ENCODE data around the gene H1-8. TPM values are rescaled to one million over a fixed set of nuclear protein-coding genes. Genes with fewer than 3 reads are reported as not detected.

Gene H1-8
- total and polyA plus RNA-seq, 9 donors, result not detected

DNA sequence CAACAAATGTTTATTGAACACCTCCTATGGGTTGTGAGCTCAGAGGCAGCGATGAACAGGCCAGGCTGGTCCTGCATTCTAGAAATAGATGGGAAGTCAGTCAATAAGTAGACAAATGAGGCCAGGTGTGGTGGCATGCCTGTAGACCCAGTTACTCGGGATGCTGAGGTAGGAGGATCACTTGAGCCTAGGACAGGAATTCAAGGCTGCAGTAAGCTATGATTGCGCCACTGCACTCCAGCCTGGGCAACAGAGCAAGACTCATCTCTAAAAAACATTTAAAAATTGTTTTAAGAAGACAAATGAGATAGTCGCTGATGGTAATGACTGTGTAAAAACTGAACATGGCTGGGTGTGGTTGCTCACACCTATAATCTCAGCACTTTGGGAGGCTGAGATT lies 18.9 kb upstream of the H1-8 start:
- 78% methylated on average over 2 of the region's 4 CpGs for WGBS (ENCODE audit: insufficient coverage)
- H3K27ac ChIP-seq (ENCODE audit: low read length), result no peak overlapping the region
- H3K4me3 ChIP-seq (ENCODE audit: low read length), result no peak overlapping the region
- H3K9me3 ChIP-seq (replicated peaks; ENCODE audit: control insufficient read depth, low read depth, low read length), result no peaks in the 10 kb centered on the region
- DNase-seq, result no peak
- H3K27me3 ChIP-seq (ENCODE audit: control insufficient read depth, insufficient read depth, low read length), result no peaks in the 10 kb centered on the region
- no peaks in the 10 kb centered on the region for H3K4me1 ChIP-seq (ENCODE audit: control insufficient read depth, insufficient read depth, low read length)
- H3K36me3 ChIP-seq (ENCODE audit: control insufficient read depth, insufficient read depth, low read length), result peaks cover 6% of the 10 kb centered on the region

DNA sequence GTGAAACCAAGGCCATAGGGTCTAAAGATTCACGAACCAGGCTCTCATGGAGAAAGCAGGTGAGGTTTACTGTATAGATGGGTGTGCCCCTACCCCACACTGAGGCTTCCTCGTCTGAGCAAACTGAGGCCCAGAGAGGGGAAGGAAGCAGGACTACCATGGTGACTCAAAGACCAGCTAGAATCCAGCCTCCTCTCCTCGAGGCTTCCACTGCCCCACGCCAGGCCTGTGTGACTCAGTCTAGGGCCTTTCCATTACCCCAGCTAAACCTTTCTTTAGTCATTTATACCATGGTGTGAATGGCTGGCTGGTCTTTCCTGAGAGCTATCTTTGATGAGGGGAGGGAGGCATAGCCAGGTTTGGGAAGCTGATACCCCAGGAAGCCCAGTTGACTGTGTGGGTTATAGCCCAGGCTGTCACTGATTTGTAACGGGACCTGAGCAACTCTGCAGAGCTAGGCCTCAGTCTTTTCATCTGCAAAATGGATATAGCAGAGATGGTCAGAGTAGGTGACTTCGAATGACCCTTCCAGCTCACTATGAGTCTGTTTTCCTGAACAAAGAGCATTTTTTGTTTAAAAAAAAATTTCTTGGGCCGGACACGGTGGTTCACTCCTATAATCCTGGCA lies 17.5 kb upstream of the H1-8 start:
- Histone ChIP-seq H3K27ac (ENCODE audit: low read length) (no peak overlapping the region), H3K36me3 (ENCODE audit: control insufficient read depth, insufficient read depth, low read length) (no peaks in the 10 kb centered on the region), H3K4me3 (ENCODE audit: low read length) (no peak overlapping the region), H3K4me1 (ENCODE audit: control insufficient read depth, insufficient read depth, low read length) (peaks cover 14% of the 10 kb centered on the region), H3K27me3 (ENCODE audit: control insufficient read depth, insufficient read depth, low read length) (no peaks in the 10 kb centered on the region), H3K9me3 (replicated peaks; ENCODE audit: control insufficient read depth, low read depth, low read length) (no peaks in the 10 kb centered on the region)
- WGBS (ENCODE audit: insufficient coverage), result 83% methylated on average over 4 of the region's 8 CpGs
- DNase-seq, result no peak

GRCh38 chr3:129526121-129526900 lies 16.7 kb upstream of the H1-8 start:
- no peaks in the 10 kb centered on the region for H3K9me3 ChIP-seq (replicated peaks; ENCODE audit: control insufficient read depth, low read depth, low read length)
- H3K27me3 ChIP-seq (ENCODE audit: control insufficient read depth, insufficient read depth, low read length), result no peaks in the 10 kb centered on the region
- peaks cover 16% of the 10 kb centered on the region for H3K4me1 ChIP-seq (ENCODE audit: control insufficient read depth, insufficient read depth, low read length)
- H3K36me3 ChIP-seq (ENCODE audit: control insufficient read depth, insufficient read depth, low read length), result no peaks in the 10 kb centered on the region
- no peak overlapping the region for H3K4me3 ChIP-seq (ENCODE audit: low read length)
- H3K27ac ChIP-seq (ENCODE audit: low read length), result no peak overlapping the region
- WGBS (ENCODE audit: insufficient coverage), result 62% methylated on average over 2 of the region's 12 CpGs
- peak; percentile 57 for DNase-seq

DNA sequence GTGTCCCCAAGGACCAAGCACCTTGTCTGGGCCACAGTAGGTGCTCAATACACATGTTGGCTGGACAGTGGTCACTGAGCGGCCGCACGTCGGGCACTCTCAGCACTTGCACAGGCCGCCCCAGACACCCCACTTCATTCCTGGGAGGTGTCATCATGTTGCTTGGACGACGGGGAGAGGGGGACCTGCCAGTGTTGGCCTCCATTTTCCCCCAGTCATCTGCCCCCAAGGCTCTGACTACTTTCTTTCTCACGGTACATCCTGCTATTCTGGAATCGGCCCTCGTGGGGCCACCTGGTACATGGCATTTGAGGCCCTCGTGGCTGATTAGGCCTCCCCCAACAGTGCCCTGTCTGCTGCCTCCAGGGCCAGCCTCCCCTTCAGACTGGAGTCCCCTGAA lies 15.7 kb upstream of the H1-8 start:
- WGBS (ENCODE audit: insufficient coverage), result 86% methylated on average over 9 of the region's 11 CpGs
- peaks cover 16% of the 10 kb centered on the region for H3K4me1 ChIP-seq (ENCODE audit: control insufficient read depth, insufficient read depth, low read length)

GRCh38 chr3:129528589-129529100 lies 14.3 kb upstream of the H1-8 start, which contains the start of gene RHO:
TSS of gene RHO (plus strand) at chr3:129528639. CDS start at chr3:129528734, 95 bp downstream.
- Histone ChIP-seq H3K27me3 (ENCODE audit: control insufficient read depth, insufficient read depth, low read length) (no peaks in the 10 kb centered on the region), H3K4me3 (ENCODE audit: low read length) (no peak within 1 kb of the TSS), H3K36me3 (ENCODE audit: control insufficient read depth, insufficient read depth, low read length) (no peaks in the 10 kb centered on the region), H3K4me1 (ENCODE audit: control insufficient read depth, insufficient read depth, low read length) (peaks cover 16% of the 10 kb centered on the region), H3K27ac (ENCODE audit: low read length) (no peak within 1 kb of the TSS), H3K9me3 (replicated peaks; ENCODE audit: control insufficient read depth, low read depth, low read length) (no peaks in the 10 kb centered on the region)
- WGBS (ENCODE audit: insufficient coverage), result 90% methylated on average over 15 of the region's 18 CpGs
- DNase-seq, result no peak

More for the DNA sequence above, 15.7 kb upstream of the H1-8 start:
- Histone ChIP-seq H3K36me3 (ENCODE audit: control insufficient read depth, insufficient read depth, low read length) (no peaks in the 10 kb centered on the region), H3K27ac (ENCODE audit: low read length) (no peak overlapping the region), H3K4me3 (ENCODE audit: low read length) (no peak overlapping the region), H3K27me3 (ENCODE audit: control insufficient read depth, insufficient read depth, low read length) (no peaks in the 10 kb centered on the region), H3K9me3 (replicated peaks; ENCODE audit: control insufficient read depth, low read depth, low read length) (no peaks in the 10 kb centered on the region)
- DNase-seq, result no peak

- no peak overlapping the region for H3K27ac ChIP-seq (ENCODE audit: low read length)
- no peaks in the 10 kb centered on the region for H3K36me3 ChIP-seq (ENCODE audit: control insufficient read depth, insufficient read depth, low read length)
- WGBS (ENCODE audit: insufficient coverage), result 58% methylated on average over 5 of the region's 12 CpGs
- H3K9me3 ChIP-seq (replicated peaks; ENCODE audit: control insufficient read depth, low read depth, low read length), result no peaks in the 10 kb centered on the region
- H3K4me3 ChIP-seq (ENCODE audit: low read length), result no peak overlapping the region
- no peak for DNase-seq
- peaks cover 16% of the 10 kb centered on the region for H3K4me1 ChIP-seq (ENCODE audit: control insufficient read depth, insufficient read depth, low read length)
- H3K27me3 ChIP-seq (ENCODE audit: control insufficient read depth, insufficient read depth, low read length), result no peaks in the 10 kb centered on the region
Measured at GRCh38 chr3:129529436-129530210, 13.4 kb upstream of the H1-8 start.

- no peak overlapping the region for H3K4me3 ChIP-seq (ENCODE audit: low read length)
- no peaks in the 10 kb centered on the region for H3K9me3 ChIP-seq (replicated peaks; ENCODE audit: control insufficient read depth, low read depth, low read length)
- H3K36me3 ChIP-seq (ENCODE audit: control insufficient read depth, insufficient read depth, low read length), result no peaks in the 10 kb centered on the region
- no peaks in the 10 kb centered on the region for H3K27me3 ChIP-seq (ENCODE audit: control insufficient read depth, insufficient read depth, low read length)
- H3K4me1 ChIP-seq (ENCODE audit: control insufficient read depth, insufficient read depth, low read length), result peaks cover 16% of the 10 kb centered on the region
- no peak overlapping the region for H3K27ac ChIP-seq (ENCODE audit: low read length)
- peak; percentile 31 for DNase-seq
- WGBS (ENCODE audit: insufficient coverage), result 16% methylated on average over 3 of the region's 6 CpGs
Measured at GRCh38 chr3:129530251-129530791, 12.7 kb upstream of the H1-8 start.

GRCh38 chr3:129530821-129531220 lies 12.2 kb upstream of the H1-8 start:
- no peak for DNase-seq
- Histone ChIP-seq H3K27me3 (ENCODE audit: control insufficient read depth, insufficient read depth, low read length) (no peaks in the 10 kb centered on the region), H3K4me3 (ENCODE audit: low read length) (no peak overlapping the region), H3K9me3 (replicated peaks; ENCODE audit: control insufficient read depth, low read depth, low read length) (no peaks in the 10 kb centered on the region), H3K36me3 (ENCODE audit: control insufficient read depth, insufficient read depth, low read length) (no peaks in the 10 kb centered on the region), H3K4me1 (ENCODE audit: control insufficient read depth, insufficient read depth, low read length) (peaks cover 16% of the 10 kb centered on the region), H3K27ac (ENCODE audit: low read length) (no peak overlapping the region)
- WGBS (ENCODE audit: insufficient coverage), result 96% methylated on average over 13 of the region's 13 CpGs

DNA sequence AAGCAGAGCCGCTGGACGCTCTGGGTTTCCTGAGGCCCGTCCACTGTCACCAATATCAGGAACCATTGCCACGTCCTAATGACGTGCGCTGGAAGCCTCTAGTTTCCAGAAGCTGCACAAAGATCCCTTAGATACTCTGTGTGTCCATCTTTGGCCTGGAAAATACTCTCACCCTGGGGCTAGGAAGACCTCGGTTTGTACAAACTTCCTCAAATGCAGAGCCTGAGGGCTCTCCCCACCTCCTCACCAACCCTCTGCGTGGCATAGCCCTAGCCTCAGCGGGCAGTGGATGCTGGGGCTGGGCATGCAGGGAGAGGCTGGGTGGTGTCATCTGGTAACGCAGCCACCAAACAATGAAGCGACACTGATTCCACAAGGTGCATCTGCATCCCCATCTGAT lies 11.3 kb upstream of the H1-8 start:
- WGBS (ENCODE audit: insufficient coverage), result 94% methylated on average over 9 of the region's 11 CpGs
- DNase-seq, result no peak

DNA sequence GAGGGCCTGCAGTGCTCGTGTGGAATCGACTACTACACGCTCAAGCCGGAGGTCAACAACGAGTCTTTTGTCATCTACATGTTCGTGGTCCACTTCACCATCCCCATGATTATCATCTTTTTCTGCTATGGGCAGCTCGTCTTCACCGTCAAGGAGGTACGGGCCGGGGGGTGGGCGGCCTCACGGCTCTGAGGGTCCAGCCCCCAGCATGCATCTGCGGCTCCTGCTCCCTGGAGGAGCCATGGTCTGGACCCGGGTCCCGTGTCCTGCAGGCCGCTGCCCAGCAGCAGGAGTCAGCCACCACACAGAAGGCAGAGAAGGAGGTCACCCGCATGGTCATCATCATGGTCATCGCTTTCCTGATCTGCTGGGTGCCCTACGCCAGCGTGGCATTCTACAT lies 10.7 kb upstream of the H1-8 start:
- WGBS (ENCODE audit: insufficient coverage), result 94% methylated on average over 20 of the region's 20 CpGs
- Histone ChIP-seq H3K36me3 (ENCODE audit: control insufficient read depth, insufficient read depth, low read length) (no peaks in the 10 kb centered on the region), H3K9me3 (replicated peaks; ENCODE audit: control insufficient read depth, low read depth, low read length) (no peaks in the 10 kb centered on the region), H3K4me3 (ENCODE audit: low read length) (no peak overlapping the region), H3K4me1 (ENCODE audit: control insufficient read depth, insufficient read depth, low read length) (peaks cover 16% of the 10 kb centered on the region), H3K27ac (ENCODE audit: low read length) (no peak overlapping the region), H3K27me3 (ENCODE audit: control insufficient read depth, insufficient read depth, low read length) (no peaks in the 10 kb centered on the region)
- no peak for DNase-seq

More for the DNA sequence above, 11.3 kb upstream of the H1-8 start:
- Histone ChIP-seq H3K9me3 (replicated peaks; ENCODE audit: control insufficient read depth, low read depth, low read length) (no peaks in the 10 kb centered on the region), H3K4me3 (ENCODE audit: low read length) (no peak overlapping the region), H3K27me3 (ENCODE audit: control insufficient read depth, insufficient read depth, low read length) (no peaks in the 10 kb centered on the region), H3K36me3 (ENCODE audit: control insufficient read depth, insufficient read depth, low read length) (no peaks in the 10 kb centered on the region), H3K27ac (ENCODE audit: low read length) (no peak overlapping the region), H3K4me1 (ENCODE audit: control insufficient read depth, insufficient read depth, low read length) (peaks cover 16% of the 10 kb centered on the region)
